A172 (cell line): ENCODE data around the gene LYPD4. TPM values are rescaled to one million over a fixed set of nuclear protein-coding genes. Genes with fewer than 3 reads are reported as not detected.
"Not testable (repeated sequence)": the region's sequence is repeated elsewhere in the genome, so short reads cannot be mapped to it uniquely, and the experiment has no call there.

Source experiments
- DNase-seq: peaks from one replicate; pipeline ENCODE4 v3.0.0-alpha.2; 2015; ENCODE audit warnings: low spot score
- total RNA-seq: library from RNA; depleted of rRNA; stranded (reverse); fragments of >200 nt; shearing (Covaris generic); gene quantifications from 2 replicates; pipeline ENCODE4 v1.2.3, GENCODE V29; 2014; rRNA removed

The LYPD4 gene
- total RNA-seq, 1 experiment from 2014 or later: not detected

DNA sequence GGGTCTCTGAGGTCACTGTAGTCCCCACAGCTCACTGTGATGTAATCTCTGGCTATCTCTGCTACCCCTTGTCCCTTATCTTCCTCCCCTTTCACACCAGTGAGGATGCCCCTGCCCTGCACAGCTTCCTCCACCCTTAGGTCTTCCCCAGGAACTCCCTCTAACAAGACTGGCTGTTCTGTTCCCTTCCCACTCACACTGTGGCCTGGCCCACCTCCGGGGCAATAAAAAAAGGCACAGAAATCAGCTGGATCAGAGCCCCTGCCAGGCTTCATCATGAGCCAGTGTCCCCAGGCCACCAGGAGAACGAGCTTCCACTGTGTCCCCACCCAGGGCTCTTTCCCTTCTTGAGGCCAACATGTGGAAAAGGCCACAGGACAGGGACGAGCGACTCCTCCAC is 43.5 kb downstream of the LYPD4 start:
- no peak for DNase-seq

DNA sequence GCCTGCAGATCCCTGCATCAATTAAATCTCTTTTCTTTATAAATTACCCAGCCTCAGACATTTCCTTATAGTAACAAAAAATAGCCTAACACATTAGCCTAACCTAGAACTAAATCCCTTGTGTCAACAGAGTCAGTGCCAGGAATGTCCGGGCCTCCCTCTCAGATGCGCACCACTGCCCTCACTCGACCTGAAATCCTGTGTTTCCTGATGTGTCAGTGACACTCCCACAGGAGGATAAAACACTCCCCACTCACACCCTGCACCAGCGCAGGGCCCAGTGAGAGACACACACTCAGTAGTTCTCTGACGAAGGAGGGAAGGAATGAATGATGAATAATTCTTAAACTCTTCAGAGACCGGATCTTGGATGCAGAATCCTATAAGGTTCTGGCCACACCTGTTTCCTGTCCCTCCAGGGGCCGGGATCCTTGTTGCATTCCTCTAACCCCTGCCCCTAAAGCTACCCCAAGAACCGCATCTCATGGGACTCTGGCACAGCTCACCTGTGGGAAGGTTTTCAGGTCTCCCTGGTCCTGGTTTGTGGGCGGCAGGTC is 45.0 kb downstream of the LYPD4 start:
- DNase-seq: no peak

DNA sequence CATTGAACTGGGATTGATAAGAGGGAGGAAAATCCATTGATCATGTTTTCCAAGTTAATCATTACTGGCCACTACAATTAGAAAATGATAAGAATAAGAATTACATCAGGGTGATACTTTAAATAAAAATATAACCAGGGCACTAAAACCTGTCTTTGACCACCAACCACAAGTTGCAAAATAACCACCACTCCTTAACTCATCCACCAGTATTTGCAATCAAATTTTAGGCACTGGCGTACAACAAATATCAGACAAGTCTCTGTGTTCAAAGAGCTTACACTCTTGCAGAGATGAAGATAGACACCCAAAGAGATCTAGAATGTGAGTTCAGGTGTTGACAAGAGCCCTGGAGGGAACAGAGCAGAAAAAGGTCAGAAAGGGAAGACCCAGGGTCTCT is 47.6 kb downstream of the LYPD4 start:
- no peak for DNase-seq

DNA sequence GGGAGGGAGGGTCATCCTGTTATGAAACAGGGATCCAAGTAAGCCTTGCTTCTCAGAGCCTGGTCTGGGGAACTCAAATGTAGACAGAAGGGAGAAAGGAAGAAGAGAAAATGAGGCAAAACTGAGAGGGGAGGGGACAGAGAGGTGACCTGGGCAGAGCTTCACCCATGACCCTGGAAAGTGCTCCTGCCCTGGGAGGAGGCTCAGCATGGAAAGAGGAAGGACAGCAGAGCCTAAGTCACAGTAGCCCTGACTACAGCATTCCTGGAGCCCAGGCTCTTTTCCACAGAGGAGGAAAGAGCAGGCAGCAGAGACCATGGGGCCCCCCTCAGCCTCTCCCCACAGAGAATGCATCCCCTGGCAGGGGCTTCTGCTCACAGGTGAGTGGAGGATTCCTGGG is 48.1 kb downstream of the LYPD4 start, which contains the start of gene CEACAM3:
CEACAM3 (plus strand) TSS at position 226 of the 400 bp plus-strand sequence; CDS start at position 317, 91 bp downstream.
- DNase-seq: no peak

DNA sequence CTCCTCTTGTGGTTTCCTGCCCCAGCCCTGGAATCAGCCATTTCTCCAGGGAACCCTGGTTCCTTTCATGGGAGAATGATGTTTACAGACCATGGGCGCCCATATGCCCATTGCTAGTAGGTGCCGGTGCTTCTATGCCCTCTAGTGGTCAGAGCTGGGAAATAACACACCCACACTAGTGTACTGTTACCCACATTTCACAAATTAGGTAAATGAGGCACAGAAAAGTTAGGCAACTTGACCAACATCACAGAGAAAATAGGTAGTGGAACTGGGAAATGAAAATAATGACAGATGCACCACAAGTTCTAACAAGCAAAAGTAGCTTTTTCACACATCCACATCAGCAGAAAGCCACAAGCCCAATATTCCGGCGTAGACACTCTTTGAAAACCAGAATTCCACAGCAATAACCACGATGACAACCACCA is 49.4 kb downstream of the LYPD4 start:
- DNase-seq: peak; percentile 62

DNA sequence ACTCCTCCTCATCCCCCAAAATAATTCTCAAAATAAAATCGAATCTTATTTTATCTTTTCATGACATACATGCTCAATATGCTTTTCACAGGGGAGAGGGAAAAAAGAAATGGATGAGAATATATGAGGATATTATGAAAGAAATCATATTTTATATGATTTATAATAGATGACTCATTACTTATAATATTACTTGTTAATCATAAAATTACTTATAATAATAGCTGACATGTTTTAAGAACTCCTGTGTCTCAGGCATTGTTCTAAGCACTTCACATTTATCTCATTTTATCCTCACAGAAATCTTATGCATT is 51.1 kb downstream of the LYPD4 start:
- DNase-seq: no peak

DNA sequence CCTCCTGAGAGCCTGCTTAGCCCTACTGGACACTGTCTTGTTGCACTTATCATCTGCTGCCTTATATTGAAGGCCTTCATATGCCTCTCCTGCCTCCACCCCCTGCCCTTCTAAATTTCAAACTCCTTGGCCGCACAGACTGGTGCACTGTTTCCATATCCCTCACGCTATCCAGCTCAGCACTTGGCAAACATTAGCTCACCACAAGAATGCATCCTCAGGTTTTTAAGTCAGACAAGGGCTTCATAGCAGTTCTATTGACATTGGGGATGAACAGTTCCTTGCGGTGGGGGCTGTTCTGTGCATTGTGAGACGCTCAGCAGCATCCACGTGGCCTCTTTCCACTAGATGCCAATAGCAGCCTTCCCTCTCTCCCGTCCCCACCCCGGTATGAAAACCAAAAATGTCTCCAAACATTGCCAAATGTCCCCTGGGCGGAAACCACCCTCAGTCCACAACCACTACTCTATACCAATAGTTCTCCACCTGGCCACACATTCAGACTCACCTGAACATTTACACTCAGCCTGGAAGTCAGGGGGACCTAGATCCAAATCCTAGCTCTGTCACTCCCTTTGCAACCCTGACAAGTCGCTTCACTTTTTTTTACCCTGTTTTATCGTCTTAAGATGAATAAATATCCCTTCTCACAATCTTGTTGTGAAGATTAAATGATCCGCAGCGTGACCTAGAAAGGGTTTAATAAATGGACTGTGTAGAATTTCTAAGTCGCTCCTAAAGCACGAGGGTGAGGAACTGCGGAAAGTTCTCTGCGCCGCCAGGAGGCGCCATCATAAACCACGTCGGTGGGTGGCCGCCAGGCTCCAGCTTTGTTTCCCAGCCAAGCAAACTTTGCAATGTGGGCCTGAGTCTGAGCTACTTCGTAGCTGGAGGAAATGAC is 51.7 kb downstream of the LYPD4 start:
- DNase-seq: peak; percentile 27

DNA sequence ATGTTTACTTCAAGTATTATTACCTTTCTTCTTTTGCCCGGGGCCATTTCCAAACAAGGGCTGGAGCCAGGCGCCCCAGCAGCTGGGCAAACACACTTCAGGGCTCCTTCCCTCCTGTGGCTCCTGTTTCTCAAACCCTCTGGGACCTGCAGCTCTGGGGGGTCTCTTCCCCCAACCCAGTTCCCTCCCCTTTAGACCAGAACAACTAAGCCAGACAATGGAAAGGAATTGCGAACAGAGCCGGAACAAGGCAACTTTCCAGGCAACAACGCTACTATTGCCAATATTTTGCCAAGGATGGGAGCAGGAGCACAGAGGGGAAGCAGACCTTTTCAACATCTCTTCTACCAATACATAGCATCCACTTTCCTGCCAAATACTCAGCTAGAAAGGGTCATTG is 55.4 kb downstream of the LYPD4 start:
- not testable (repeated sequence) for DNase-seq

DNA sequence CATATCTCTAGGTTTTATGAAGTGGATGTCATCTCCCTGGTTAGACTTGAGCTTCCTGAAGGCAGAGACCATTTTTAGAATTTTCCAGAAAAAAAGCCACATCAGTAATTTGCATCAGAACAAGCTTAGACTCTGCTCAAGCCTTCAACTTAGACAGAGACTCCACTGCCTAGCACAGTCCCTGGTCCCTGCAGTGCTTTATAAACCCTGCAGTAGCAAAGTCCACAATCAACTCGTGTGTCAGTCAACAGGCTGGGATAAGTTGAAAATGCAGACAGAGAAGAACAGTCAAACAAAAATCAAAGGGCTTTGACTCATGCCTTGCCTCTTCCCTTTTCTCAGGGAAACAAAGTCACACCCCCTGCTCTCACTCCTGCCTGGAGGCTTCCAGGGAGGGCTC is 56.0 kb downstream of the LYPD4 start:
- DNase-seq: not testable (repeated sequence)

Other genes with a start within 250 kb of the LYPD4 start
- gene CEACAM4, start 217.6 kb downstream of the LYPD4 start, total RNA-seq: not detected in 2 replicates
- not detected in 2 replicates for gene CEACAM7, start 156.4 kb downstream of the LYPD4 start, total RNA-seq
- gene CEACAM5, start 136.1 kb downstream of the LYPD4 start, total RNA-seq: not detected in 2 replicates
- gene CEACAM6, start 89.2 kb downstream of the LYPD4 start, total RNA-seq: not detected in 2 replicates
- gene CEACAM3, start 48.1 kb downstream of the LYPD4 start, total RNA-seq: not detected in 2 replicates
- not detected in 2 replicates for gene DMRTC2, start 359 bp upstream of the LYPD4 start, total RNA-seq
- 1,133 and 1,859 TPM in 2 replicates for gene RPS19, start 15.6 kb upstream of the LYPD4 start, total RNA-seq
- gene CD79A, start 32.6 kb upstream of the LYPD4 start, total RNA-seq: not detected in 2 replicates
- gene ARHGEF1, start 38.5 kb upstream of the LYPD4 start, total RNA-seq: 72.5 and 108 TPM in 2 replicates
- 0.07 and 0.47 TPM in 2 replicates for gene ERFL, start 83.8 kb upstream of the LYPD4 start, total RNA-seq
- gene RABAC1, start 114.6 kb upstream of the LYPD4 start, total RNA-seq: 105 and 138 TPM in 2 replicates
- 0.76 and 0.86 TPM in 2 replicates for gene ATP1A3, start 149.5 kb upstream of the LYPD4 start, total RNA-seq
- 0.76 and 1.9 TPM in 2 replicates for gene GRIK5, start 225.5 kb upstream of the LYPD4 start, total RNA-seq
- 24.4 and 26.8 TPM in 2 replicates for gene ZNF574, start 231.5 kb upstream of the LYPD4 start, total RNA-seq